Mesenchymal stem cell (in vitro differentiated cells and primary cell): ENCODE data around the gene AFAP1.

Experiments used
- DNase-seq: peaks from one replicate; pipeline ENCODE4 v3.0.0-alpha.2; 2013
- H2AFZ ChIP-seq: one replicate; pipeline ENCODE4 v1.6.1; 2013; ENCODE audit warnings: low read depth, mild to moderate bottlenecking, control low read depth, inconsistent platforms, low read length, moderate library complexity
- H2AK5ac ChIP-seq: 2 replicates; pipeline ENCODE4 v1.6.1; 2013; ENCODE audit warnings: low read length, moderate library complexity, mild to moderate bottlenecking, inconsistent platforms; ENCODE audit not compliant: severe bottlenecking
- H2BK120ac ChIP-seq: one replicate; pipeline ENCODE4 v1.6.1; 2013; ENCODE audit warnings: low read depth, mild to moderate bottlenecking, inconsistent platforms, low read length, moderate library complexity
- H2BK12ac ChIP-seq, 2 experiments: one replicate each; pipeline ENCODE4 v1.6.1; 2013; ENCODE audit warnings: inconsistent platforms in 2 of 2, low read length in 2 of 2, mild to moderate bottlenecking in 2 of 2, moderate library complexity in 2 of 2, control low read depth in 1 of 2
- H2BK15ac ChIP-seq: one replicate; pipeline ENCODE4 v1.6.1; 2013; ENCODE audit warnings: mild to moderate bottlenecking, low read depth, inconsistent platforms; ENCODE audit not compliant: poor library complexity, severe bottlenecking
- H2BK5ac ChIP-seq: 2 replicates; pipeline ENCODE4 v1.6.1; 2013; ENCODE audit warnings: low read depth, mild to moderate bottlenecking, low read length, control low read depth, inconsistent platforms; ENCODE audit not compliant: poor library complexity, severe bottlenecking
- H3K14ac ChIP-seq, 2 experiments: one replicate each; pipeline ENCODE4 v1.6.1; 2013; ENCODE audit warnings: inconsistent platforms in 2 of 2, low read length in 2 of 2, control low read depth in 1 of 2, mild to moderate bottlenecking in 1 of 2, moderate library complexity in 1 of 2
- H3K18ac ChIP-seq, 2 experiments: one replicate each; pipeline ENCODE4 v1.6.1; 2013; ENCODE audit warnings: inconsistent platforms in 2 of 2, low read length in 2 of 2, control low read depth in 1 of 2, low read depth in 1 of 2, mild to moderate bottlenecking in 1 of 2
- H3K23ac ChIP-seq, 2 experiments: one replicate each; pipeline ENCODE4 v1.6.1; 2013; ENCODE audit warnings: inconsistent platforms in 2 of 2, low read length in 2 of 2, mild to moderate bottlenecking in 2 of 2, moderate library complexity in 2 of 2, control low read depth in 1 of 2
- H3K27ac ChIP-seq: 2 replicates; pipeline ENCODE4 v1.5.1; 2013; ENCODE audit warnings: mild to moderate bottlenecking, moderate library complexity, low read length, control low read depth, inconsistent platforms; ENCODE audit not compliant: poor library complexity, severe bottlenecking
- H3K27me3 ChIP-seq, 2 experiments: 2 replicates each; pipeline versions ENCODE4 v1.6.1 to v1.7.0; 2013; ENCODE audit warnings: low read length in 2 of 2, mild to moderate bottlenecking in 2 of 2, moderate library complexity in 2 of 2, control low read depth in 1 of 2, inconsistent platforms in 1 of 2; ENCODE audit not compliant: control insufficient read depth in 1 of 2, insufficient read depth in 1 of 2
- H3K36me3 ChIP-seq, 2 experiments: 2 replicates each; pipeline versions ENCODE4 v1.6.1 to v1.7.0; 2013; ENCODE audit warnings: low read length in 2 of 2, control low read depth in 1 of 2, inconsistent platforms in 1 of 2, low read depth in 1 of 2, mild to moderate bottlenecking in 1 of 2; ENCODE audit not compliant: insufficient read depth in 2 of 2, control insufficient read depth in 1 of 2
- H3K4ac ChIP-seq, 2 experiments: one replicate each; pipeline ENCODE4 v1.6.1; 2013; ENCODE audit warnings: inconsistent platforms in 2 of 2, low read length in 2 of 2, mild to moderate bottlenecking in 2 of 2, moderate library complexity in 2 of 2, control low read depth in 1 of 2, low read depth in 1 of 2
- H3K4me1 ChIP-seq: 2 replicates; pipeline ENCODE4 v1.6.1; 2013; ENCODE audit warnings: low read depth, low read length, control low read depth; ENCODE audit not compliant: control insufficient read depth, insufficient read depth
- H3K4me2 ChIP-seq: 2 replicates; pipeline ENCODE4 v1.6.1; 2013; ENCODE audit warnings: low read length, mild to moderate bottlenecking, inconsistent platforms; ENCODE audit not compliant: poor library complexity, severe bottlenecking
- H3K4me3 ChIP-seq, 2 experiments: 2 replicates each; pipeline versions ENCODE4 v1.5.1 to v1.7.0; 2013; ENCODE audit warnings: low read length in 2 of 2, mild to moderate bottlenecking in 2 of 2, control low read depth in 1 of 2, low read depth in 1 of 2; ENCODE audit not compliant: insufficient read depth in 1 of 2
- H3K79me1 ChIP-seq: replicated peaks from 2 replicates; pipeline ENCODE4 v1.6.1; 2013; ENCODE audit warnings: mild to moderate bottlenecking, control low read depth, low read length, inconsistent platforms; ENCODE audit not compliant: poor library complexity, severe bottlenecking
- H3K9ac ChIP-seq: 2 replicates; pipeline ENCODE4 v1.7.0; 2013; ENCODE audit warnings: mild to moderate bottlenecking, low read length, moderate library complexity
- H3K9me3 ChIP-seq: 2 replicates; pipeline ENCODE4 v1.7.0; 2013; ENCODE audit warnings: mild to moderate bottlenecking, low read length; ENCODE audit not compliant: control insufficient read depth
- H4K8ac ChIP-seq: one replicate; pipeline ENCODE4 v1.6.1; 2013; ENCODE audit warnings: inconsistent platforms, mild to moderate bottlenecking, low read length, moderate library complexity
- H4K91ac ChIP-seq: one replicate; pipeline ENCODE4 v1.6.1; 2013; ENCODE audit warnings: mild to moderate bottlenecking, low read length, inconsistent platforms
- WGBS: methylation state at CpG from one replicate; pipeline ENCODE4 v1.1.7; 2013; ENCODE audit warnings: mixed read lengths; 5-methylcytosine and 5-hydroxymethylcytosine counted together

AFAP1 gene

DNA sequence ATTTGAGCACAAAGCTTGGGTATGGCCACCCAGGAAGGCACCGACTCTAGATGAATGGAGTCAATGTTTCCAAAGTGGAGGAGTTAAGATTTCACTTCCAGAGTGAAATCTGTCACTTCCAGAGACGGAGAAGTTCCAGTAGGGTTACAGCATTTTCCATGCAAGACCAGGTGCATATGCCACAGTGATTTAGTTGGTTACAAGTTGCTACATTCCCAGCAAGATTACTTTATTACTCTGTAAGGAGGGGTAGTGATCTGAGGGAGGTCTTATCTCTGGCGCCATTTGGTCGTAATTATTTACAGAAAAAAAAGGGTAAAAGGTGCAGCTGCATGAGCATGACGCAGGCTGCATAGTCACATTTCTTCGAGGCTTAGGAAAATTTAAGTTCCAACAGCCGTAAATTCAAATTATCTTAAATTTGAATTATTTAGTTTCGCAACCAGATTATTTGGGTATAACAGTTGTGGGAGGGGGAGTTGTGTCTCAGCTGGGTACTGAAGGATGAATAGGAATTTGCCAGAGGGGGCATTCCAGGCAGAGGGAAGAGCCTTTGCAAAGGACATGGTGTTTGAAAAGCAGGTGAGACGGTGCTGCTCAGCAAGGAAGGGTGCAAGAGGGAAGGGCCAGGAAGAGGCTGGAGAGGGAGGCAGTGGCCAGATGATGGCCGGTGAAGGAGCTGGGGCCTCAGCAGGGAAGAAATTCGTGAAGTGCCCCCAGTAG, 17.4 kb upstream of the AFAP1 start:
- Histone ChIP-seq H3K4me3 (no peak overlapping the region), H3K4me2 (no peak overlapping the region), H3K23ac (no peak overlapping the region), H3K9me3 (no peaks in the 10 kb centered on the region), H3K4ac (peak overlapping the region in 1 of 2 experiments; percentile 67), H2BK5ac (no peak overlapping the region), H3K9ac (no peak overlapping the region), H4K8ac (no peak overlapping the region), H3K27me3 (no peaks in the 10 kb centered on the region), H3K18ac (no peak overlapping the region), H4K91ac (peak overlapping the region; percentile 62), H3K36me3 (no peaks in the 10 kb centered on the region), H2BK120ac (no peak overlapping the region), H3K79me1 (no peaks in the 10 kb centered on the region), H2BK12ac (peak overlapping the region in 1 of 2 experiments; percentile 43), H2BK15ac (peak overlapping the region; percentile 63), H2AFZ (no peak overlapping the region), H2AK5ac (no peak overlapping the region), H3K27ac (no peak overlapping the region), H3K14ac (no peak overlapping the region), H3K4me1 (peaks cover 21% of the 10 kb centered on the region)
- 85% methylated on average over 10 of the region's 11 CpGs for WGBS
- no peak for DNase-seq

DNA sequence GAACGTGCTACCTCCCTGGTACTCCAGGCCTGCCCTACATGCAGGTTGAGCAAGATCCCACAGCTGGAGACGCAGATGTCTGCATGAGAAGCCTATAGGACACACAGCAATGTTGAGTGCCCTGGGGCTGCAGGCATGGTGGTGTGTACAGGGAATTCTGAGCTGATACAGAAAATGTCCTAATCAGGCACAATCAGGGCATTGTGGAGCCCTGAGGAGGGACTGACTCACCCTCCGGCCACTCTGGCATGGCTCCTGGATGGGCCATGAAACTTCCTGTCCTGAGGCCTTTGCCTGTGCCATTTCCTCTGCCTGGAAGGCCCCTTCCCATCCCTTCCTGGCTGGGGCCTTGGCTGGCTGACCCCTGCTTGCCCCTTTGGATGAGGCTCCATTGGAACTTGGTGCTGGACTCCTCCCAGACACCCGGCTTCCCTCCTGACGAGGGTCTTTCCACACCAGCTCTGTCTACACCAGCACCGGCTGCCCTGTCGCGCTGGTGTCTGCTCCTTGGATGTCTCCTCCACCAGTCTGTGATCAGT, 16.7 kb upstream of the AFAP1 start:
- Histone ChIP-seq H3K18ac (peak overlapping the region; percentile 2 to 82), H3K79me1 (no peaks in the 10 kb centered on the region)
- WGBS, result 80% methylated on average over 7 of the region's 8 CpGs

GRCh38 chr4:7955393-7955792, 15.7 kb upstream of the AFAP1 start:
- no peak overlapping the region for H2BK12ac ChIP-seq
- no peak overlapping the region for H3K4ac ChIP-seq
- no peak overlapping the region for H3K23ac ChIP-seq
- H3K36me3 ChIP-seq, result no peaks in the 10 kb centered on the region
- no peak overlapping the region for H3K4me3 ChIP-seq
- DNase-seq, result no peak
- no peak overlapping the region for H4K8ac ChIP-seq
- H3K14ac ChIP-seq, result no peak overlapping the region
- H3K4me1 ChIP-seq, result peaks cover 12% of the 10 kb centered on the region
- H2AK5ac ChIP-seq, result no peak overlapping the region
- H2AFZ ChIP-seq, result no peak overlapping the region
- no peak overlapping the region for H3K18ac ChIP-seq
- WGBS, result 98% methylated on average over 4 of the region's 4 CpGs
- H3K27ac ChIP-seq, result no peak overlapping the region
- no peaks in the 10 kb centered on the region for H3K79me1 ChIP-seq
- no peaks in the 10 kb centered on the region for H3K27me3 ChIP-seq
- no peak overlapping the region for H2BK120ac ChIP-seq
- H3K4me2 ChIP-seq, result no peak overlapping the region
- no peak overlapping the region for H4K91ac ChIP-seq
- H3K9ac ChIP-seq, result no peak overlapping the region
- H2BK5ac ChIP-seq, result no peak overlapping the region
- H3K9me3 ChIP-seq, result no peaks in the 10 kb centered on the region
- no peak overlapping the region for H2BK15ac ChIP-seq

More for the DNA sequence above, 16.7 kb upstream of the AFAP1 start:
- no peak overlapping the region for H2BK5ac ChIP-seq
- no peak overlapping the region for H2BK120ac ChIP-seq
- no peak overlapping the region for H2BK15ac ChIP-seq
- H3K36me3 ChIP-seq, result no peaks in the 10 kb centered on the region
- peak overlapping the region; percentile 35 to 69 for H2BK12ac ChIP-seq
- peaks cover 17% of the 10 kb centered on the region for H3K4me1 ChIP-seq
- peak overlapping the region in 1 of 2 experiments; percentile 74 for H3K14ac ChIP-seq
- peak; percentile 75 for DNase-seq
- H2AK5ac ChIP-seq, result peak overlapping the region; percentile 27
- H3K23ac ChIP-seq, result no peak overlapping the region
- peak overlapping the region; percentile 3 for H2AFZ ChIP-seq
- no peaks in the 10 kb centered on the region for H3K9me3 ChIP-seq
- H4K91ac ChIP-seq, result peak overlapping the region; percentile 63
- no peak overlapping the region for H3K9ac ChIP-seq
- no peak overlapping the region for H3K4me2 ChIP-seq
- no peak overlapping the region for H3K27ac ChIP-seq
- peak overlapping the region; percentile 75 for H4K8ac ChIP-seq
- H3K4me3 ChIP-seq, result no peak overlapping the region
- peak overlapping the region; percentile 5 to 54 for H3K4ac ChIP-seq
- no peaks in the 10 kb centered on the region for H3K27me3 ChIP-seq

GRCh38 chr4:7952615-7953014, 13.0 kb upstream of the AFAP1 start:
- H4K8ac ChIP-seq, result no peak overlapping the region
- peaks cover 6% of the 10 kb centered on the region for H3K4me1 ChIP-seq
- H2BK15ac ChIP-seq, result no peak overlapping the region
- no peak overlapping the region for H2BK12ac ChIP-seq
- H3K14ac ChIP-seq, result no peak overlapping the region
- H2BK120ac ChIP-seq, result no peak overlapping the region
- no peak overlapping the region for H3K4me2 ChIP-seq
- H3K9ac ChIP-seq, result no peak overlapping the region
- H3K79me1 ChIP-seq, result no peaks in the 10 kb centered on the region
- no peak overlapping the region for H3K18ac ChIP-seq
- no peak overlapping the region for H3K4me3 ChIP-seq
- H2AFZ ChIP-seq, result no peak overlapping the region
- H3K9me3 ChIP-seq, result no peaks in the 10 kb centered on the region
- H3K4ac ChIP-seq, result no peak overlapping the region
- no peak overlapping the region for H2AK5ac ChIP-seq
- H3K36me3 ChIP-seq, result no peaks in the 10 kb centered on the region
- WGBS, result 94% methylated on average over 9 of the region's 9 CpGs
- H4K91ac ChIP-seq, result no peak overlapping the region
- no peak for DNase-seq
- H3K23ac ChIP-seq, result no peak overlapping the region
- H2BK5ac ChIP-seq, result no peak overlapping the region
- no peak overlapping the region for H3K27ac ChIP-seq
- H3K27me3 ChIP-seq, result no peaks in the 10 kb centered on the region
